ENCODE results near the gene SIVA1.

The SIVA1 gene

DNA sequence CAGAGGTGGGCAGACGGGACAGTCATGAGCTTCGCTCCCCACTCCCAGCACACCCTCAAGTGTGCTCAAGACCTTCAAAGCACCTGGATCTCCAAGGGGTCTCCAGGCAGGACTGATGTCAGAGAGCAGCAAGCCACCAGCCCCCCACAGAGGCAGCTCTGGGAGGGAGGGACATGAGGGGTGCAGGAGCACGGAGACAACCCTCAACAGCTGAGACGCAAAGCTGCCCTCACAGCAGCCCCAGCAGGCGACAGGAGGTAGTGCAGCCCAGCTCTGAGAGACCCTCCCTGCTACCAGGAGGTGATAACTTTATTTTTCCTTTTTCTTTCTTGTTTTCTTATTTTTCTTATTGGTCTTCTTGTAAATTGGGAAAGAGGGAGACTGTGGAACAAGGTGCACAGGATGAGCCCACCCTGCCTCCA, 17.9 kb downstream of the SIVA1 start:
- peak in 1 of 3 donors; percentile 23 for DNase-seq (ENCODE audit: low read depth in 2 of 3, low spot score in 1 of 3)

DNA sequence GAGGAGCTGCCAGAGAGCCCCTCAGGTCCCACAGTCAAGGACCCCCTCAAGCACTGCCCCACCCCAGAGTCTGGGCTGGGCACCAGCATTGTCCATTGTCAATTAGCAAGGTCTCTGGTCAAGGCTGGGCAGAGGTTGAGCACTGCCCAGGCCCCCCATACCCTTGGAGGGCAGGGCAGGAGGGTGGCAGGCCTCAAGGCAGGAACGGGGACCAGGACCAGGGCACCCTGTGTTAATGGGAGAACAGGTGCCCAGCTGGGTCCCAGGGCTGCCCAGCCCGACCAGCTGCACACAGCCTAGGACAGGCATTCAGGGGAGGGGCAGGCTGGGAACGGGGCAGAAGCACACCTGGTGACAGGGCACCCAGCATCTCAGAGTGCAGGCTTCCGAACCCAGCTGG, 18.4 kb downstream of the SIVA1 start:
- DNase-seq (ENCODE audit: low read depth in 2 of 3, low spot score in 1 of 3) = no peak

DNA sequence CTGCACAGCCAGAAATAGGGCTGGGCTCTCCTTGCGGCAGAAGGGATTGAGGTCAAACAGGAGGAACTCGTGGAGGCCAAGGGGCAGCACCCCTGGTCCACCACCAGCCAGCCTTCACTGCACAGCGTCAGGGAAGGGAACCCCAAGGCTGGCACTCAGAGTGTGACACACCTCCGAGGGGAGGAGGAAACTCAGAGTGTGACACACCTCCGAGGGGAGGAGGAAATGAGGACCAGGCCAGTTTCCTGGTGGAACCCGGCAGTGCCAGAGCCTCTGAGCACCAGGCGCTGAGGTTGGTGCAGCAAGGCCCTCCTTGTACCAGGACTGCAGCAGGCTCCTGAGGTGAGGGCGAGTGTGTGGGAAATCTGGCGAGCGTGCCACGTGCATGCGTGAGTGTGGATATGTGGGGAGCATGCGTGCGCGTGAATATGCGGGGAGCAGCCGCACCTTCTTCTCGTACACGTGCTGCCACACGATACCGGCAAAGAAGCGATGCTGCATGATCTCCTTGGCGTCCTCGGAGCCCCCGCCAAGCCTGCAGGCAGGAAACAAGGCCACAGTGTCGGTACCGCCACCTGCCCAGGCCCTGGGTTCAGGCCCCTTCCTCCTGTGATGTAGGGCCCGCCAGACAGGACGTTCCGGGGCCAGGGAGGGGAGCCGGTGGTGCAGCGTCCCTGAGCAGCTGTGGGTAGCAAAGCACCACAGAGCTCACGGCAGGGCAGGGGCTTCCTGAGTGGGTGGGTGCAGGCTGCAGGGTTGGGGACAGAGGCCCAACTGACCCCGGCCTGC, 19.2 kb downstream of the SIVA1 start:
- no peak for DNase-seq (ENCODE audit: low read depth in 2 of 3, low spot score in 1 of 3)

DNA sequence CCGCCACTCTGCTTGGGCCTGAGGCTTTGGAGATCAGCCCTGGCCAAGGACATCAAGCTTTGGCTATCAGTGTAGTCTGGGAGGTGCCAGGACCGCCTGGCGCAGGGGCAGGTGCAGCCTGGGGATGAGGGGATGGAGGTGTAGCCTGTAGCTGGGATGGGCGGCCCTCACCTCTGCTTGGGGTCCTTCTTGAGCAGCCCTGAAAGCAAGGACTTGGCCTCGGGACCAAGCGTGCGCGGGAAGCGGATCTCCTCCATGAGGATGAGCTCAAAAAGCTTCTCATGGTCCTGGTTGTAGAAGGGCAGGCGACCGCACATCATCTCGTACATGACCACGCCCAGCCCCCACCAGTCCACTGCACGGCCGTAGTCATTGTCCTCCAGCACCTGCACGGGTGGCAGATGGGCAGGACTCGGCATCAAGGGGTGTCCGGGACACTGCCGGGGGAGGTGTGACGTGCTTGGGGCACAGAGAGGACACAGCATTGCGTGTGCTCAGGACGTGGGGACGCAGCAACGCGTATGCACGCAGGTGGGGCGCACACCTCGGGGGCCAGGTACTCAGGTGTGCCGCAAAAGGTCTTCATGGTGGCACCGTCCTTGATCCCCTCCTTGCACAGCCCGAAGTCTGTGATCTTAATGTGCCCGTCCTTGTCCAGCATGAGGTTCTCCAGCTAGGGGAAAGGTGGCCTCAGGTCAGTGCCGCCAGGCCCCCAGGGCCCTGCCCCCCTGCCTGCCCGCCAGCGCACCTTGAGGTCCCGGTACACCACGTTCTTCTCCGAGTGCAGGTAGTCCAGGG, 20.0 kb downstream of the SIVA1 start:
- no peak for DNase-seq (ENCODE audit: low read depth in 2 of 3, low spot score in 1 of 3)

- DNase-seq (ENCODE audit: low read depth in 2 of 3, low spot score in 1 of 3) = no peak
Observed at GRCh38 chr14:104773505-104774452, 20.8 kb downstream of the SIVA1 start.

GRCh38 chr14:104774453-104775072, 21.6 kb downstream of the SIVA1 start:
- DNase-seq (ENCODE audit: low read depth in 2 of 3, low spot score in 1 of 3) = no peak

- DNase-seq (ENCODE audit: low read depth in 2 of 3, low spot score in 1 of 3) = no peak
Observed at GRCh38 chr14:104775073-104775489, 22.1 kb downstream of the SIVA1 start.

- no peak for DNase-seq (ENCODE audit: low read depth in 2 of 3, low spot score in 1 of 3)
Observed at GRCh38 chr14:104776481-104776880, 23.5 kb downstream of the SIVA1 start.

DNA sequence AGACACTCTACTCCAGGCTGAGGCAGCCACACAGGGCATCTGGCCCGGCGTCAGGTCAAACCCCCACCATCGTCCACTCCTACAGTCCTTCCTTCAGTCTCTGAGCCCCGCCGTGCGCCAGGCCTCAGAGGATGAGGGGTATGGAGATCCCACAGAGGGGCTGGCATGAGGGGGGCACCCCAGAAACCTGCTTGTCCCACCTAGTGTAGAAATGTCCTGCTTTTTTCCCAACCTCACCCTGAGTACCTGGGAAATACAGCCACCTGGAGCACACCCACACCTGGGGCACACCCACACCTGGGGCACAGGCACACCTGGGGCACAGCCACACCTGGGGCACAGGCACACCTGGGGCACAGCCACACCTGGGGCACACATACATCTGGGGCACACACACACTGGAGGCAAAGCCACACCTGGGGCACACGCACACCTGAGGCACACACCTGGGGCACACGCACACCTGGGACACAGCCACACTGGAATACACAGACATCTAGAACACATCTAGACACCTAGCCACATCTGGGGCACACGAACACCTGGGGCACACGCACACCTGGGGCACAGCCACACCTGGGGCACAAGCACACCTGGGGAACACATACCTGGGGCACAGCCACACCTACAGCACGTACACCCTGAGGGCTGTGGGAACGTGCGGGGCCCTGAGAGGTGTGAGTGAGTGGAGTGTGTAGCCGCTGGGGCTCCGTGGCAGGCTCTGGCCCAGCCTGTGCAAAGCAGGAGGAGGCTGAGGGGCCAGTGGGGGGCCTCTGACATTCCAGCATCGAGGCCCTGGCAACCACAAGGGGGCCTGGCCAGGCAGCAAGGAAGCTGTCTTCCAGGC, 24.2 kb downstream of the SIVA1 start:
- DNase-seq (ENCODE audit: low read depth in 2 of 3, low spot score in 1 of 3) = no peak

GRCh38 chr14:104777808-104778249, 24.9 kb downstream of the SIVA1 start:
- no peak for DNase-seq (ENCODE audit: low read depth in 2 of 3, low spot score in 1 of 3)

- no peak for DNase-seq (ENCODE audit: low read depth in 2 of 3, low spot score in 1 of 3)
Observed at GRCh38 chr14:104778694-104779331, 25.9 kb downstream of the SIVA1 start.

- DNase-seq (ENCODE audit: low read depth in 2 of 3, low spot score in 1 of 3) = no peak
Observed at GRCh38 chr14:104779776-104780512, 27.0 kb downstream of the SIVA1 start.

- no peak for DNase-seq (ENCODE audit: low read depth in 2 of 3, low spot score in 1 of 3)
Observed at GRCh38 chr14:104780513-104781030, 27.6 kb downstream of the SIVA1 start.

GRCh38 chr14:104781271-104782077, 28.5 kb downstream of the SIVA1 start:
- DNase-seq (ENCODE audit: low read depth in 2 of 3, low spot score in 1 of 3) = no peak

DNA sequence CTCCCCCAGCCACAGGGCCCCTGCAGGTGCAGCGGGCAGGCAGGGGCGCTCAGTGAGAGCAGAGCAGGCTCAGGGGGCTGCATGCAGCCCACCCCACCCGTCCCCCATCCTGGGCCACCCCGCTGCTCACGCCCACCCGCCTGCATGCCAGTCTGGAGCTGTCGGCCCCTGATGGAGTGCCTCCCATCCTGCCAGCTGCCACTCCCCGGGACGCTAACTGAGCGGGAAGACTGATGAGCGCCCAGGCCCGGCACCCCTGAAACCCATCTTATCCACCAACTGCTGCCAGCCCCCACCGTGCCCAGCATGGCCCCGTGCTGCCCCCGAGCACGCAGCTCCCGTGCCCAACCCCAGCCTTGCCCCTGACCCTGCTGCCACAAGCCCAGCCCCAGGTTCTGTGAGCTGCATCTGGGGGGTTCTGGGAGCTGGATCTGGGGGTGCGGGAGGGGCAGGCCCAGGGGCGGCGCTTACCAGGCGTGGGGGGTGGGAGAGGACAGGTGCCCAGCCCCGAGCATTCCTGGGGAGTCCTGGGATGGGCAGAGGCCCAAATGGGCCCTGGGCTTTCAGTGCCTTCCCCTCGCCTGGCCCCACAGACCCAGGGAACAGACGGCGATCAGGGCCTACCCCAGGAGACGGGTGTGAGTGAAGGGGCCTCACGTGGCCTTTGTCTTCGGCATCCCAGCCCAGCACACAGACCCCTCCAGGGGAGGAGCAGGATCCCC, 29.3 kb downstream of the SIVA1 start:
- no peak for DNase-seq (ENCODE audit: low read depth in 2 of 3, low spot score in 1 of 3)

GRCh38 chr14:104782808-104783139, 29.8 kb downstream of the SIVA1 start:
- DNase-seq (ENCODE audit: low read depth in 2 of 3, low spot score in 1 of 3) = no peak

All from stimulated activated CD4-positive, alpha-beta T cell treated with anti-CD3 and anti-CD28 coated beads, Interleukin-12 subunit alpha, Interleukin-12 subunit beta, amount 100 ng/mL, for 48 hours (primary cell).